CD4-positive, alpha-beta T cell treated with Interleukin-21 for 1 hour (primary cell): Measurements from ENCODE around the gene SPG11.
A peak's percentile ranks its signal among the peaks of the same experiment; 100 is the strongest.
"Not testable (repeated sequence)": the region's sequence is repeated elsewhere in the genome, so short reads cannot be mapped to it uniquely, and the experiment has no call there.

ENCODE experiments used
- DNase-seq: peaks from one replicate; pipeline ENCODE4 v3.0.0-alpha.2; 2020

Gene SPG11

DNA sequence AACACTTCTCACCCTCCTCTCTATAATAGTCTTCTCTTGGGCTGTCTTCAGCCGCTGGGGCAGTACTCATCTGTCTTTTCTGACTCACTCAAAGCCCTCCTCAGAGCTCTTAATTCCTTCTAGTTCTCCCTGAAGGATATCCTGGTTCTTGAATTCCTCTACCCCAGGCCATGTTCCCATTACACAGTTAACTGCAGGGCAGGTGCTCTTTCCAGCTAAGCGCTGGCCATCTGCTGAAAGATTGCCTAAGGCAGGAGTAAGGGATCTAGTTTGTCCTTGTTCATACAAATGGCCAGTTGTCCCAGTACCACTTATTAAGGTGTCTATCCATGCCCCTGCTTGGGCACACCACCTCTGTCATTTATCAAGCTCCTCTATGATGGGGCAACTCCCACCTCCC, 10.2 kb upstream of the SPG11 start:
- no peak for DNase-seq

DNA sequence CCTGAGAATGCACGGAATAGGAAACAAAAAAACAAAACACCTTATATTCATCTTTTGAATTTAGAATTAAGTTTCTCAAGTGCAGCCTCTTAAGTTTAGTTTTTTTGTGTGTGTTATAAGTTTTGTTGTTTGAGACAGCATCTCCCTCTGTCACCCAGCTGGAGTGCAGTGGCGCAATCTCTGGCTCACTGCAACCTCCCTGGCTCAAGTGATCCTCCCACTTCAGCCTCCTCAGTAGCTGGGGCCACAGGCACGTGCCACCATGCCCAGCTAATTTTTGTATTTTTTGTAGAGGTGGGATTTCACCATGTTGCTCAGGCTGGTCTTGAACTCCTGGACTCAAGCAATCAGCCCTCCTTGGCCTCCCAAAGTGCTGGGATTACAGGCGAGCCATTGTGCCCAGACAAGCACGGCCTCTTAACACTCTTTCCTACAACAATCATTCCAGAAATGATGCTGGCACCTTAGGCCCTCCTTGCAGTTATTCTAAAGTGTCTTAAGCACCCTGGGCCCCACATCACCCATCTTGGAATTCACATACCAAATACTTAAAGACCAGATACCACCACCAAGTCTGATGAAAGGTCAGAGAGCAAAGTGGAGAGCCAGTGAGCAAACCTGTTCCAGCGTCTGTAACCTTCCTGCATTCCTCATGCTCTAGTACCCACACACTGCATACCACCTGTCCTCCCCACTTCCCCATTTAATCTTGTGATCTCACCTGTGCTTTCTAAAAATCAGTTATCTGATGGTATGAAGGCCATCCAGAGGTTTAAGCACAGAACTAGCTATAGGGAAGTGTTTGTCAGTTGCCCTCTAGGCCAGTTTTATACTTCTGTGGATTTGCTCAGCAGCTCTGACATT, 6.9 kb upstream of the SPG11 start:
- no peak for DNase-seq

DNA sequence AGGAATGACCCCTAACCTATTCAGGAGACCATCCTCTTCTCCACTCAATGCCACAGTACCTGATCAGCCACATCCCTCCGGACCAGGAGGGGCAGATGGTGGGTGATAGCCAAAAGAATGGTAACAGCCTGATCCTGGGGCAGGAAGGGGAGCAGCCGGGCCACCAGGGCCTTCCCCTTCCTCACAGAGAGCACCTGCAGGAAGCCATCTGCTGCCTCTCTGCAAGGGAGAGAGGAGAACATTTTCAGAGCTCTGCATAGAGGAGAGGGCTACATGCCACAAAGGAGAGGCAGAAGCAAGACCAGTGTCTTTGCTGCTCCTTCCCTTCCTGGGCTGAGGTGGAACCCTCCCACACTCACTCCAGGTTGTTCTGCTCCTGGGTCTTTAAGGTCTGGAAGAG, 5.5 kb upstream of the SPG11 start:
- DNase-seq = no peak

DNA sequence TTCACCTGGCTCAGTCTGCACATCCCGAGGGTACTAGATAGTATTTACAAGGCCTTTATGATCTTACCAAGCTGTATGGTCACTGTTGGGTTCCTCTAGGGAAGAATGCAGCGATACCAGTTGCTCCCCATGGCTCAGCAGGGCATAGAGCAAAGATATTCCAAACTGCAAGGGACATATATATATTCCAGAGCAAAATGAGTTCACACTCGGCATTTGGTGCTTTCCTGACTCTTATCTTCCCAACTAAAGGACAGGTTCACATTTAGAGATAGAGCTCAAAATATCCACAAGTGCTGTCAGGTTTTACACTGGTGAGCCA, 3.5 kb upstream of the SPG11 start:
- no peak for DNase-seq

DNA sequence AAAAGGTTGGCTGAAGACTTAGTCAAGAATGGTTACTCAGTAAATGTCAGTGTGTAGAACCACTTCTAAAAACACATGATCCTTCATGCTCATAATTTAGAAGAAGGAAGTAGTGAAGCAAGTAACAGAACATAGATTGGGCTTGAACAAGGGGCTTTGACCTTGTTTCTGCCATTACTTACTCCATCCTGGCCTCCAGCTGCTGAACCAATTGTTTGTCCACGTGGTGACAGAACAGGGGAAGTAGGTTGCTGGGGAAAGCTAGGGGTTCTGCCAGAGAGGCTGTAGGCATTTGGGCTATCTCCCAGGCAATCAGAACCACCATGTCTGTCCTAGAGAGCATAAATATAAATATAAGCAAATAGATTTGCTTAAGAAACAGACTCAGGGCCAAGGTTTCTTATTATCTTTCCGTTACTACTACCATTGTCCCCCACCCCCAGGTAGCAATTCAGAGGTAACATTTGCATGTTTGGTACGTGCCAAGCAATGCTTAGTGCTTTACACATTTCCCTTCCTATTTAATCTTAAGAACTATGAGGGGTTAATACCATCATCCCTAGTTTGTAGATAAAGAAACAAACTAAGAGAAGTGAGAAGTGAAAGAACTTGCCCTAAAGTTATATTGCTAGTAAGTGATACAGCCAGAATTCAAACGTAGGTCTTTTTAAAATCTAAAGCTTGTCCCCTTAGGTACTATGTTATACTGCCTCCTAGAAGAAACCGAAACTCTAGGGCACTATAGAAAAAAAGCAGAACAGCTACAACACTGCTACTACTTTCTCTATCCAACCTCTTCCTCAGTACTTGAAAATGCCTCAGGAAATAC, 3.0 kb upstream of the SPG11 start:
- DNase-seq = peak; percentile 58

DNA sequence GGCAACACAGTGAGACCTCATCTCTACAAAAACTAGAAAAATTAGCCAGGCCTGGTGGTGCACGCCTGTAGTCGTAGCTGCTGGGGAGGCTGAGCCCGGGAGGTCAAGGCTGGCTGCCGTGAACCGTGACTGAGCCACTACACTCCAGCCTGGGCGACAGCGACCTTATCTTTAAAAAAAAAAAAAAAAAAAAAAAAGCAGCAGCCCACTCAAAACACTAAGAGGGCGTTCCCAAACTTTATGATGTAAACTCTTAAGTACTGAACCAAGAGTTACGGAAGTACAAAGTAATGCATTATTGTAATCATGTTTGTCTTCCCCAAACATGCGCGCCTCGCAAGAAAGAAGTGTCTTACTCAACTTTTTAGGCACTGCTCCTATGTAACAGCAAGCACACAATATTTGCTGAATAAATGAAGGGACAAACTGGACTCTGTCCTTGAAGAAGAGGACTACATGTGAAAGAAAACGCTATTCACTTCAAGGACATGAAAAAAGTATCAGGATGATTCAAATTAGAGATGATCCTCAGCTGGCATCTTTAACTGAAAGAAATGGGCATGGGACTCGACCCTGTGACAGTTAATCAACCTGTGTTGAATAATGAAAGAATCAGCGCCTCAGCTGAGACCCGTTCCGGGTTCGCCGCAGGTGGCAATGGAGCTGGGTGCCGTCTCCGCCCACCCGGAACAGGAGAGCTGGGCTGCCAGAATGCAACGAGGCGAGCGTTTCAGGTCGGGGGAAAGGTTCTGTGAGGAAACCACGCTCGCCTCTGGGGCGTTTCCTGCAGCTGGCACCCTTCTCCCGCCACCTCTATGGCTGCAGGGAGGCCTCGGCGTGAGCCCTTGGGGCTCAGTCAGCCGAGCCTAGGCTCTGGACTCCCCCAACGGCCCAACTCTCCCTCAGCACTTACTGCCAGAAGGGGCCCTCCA, 718 bp downstream of the SPG11 start:
- DNase-seq = peak; percentile 90

DNA sequence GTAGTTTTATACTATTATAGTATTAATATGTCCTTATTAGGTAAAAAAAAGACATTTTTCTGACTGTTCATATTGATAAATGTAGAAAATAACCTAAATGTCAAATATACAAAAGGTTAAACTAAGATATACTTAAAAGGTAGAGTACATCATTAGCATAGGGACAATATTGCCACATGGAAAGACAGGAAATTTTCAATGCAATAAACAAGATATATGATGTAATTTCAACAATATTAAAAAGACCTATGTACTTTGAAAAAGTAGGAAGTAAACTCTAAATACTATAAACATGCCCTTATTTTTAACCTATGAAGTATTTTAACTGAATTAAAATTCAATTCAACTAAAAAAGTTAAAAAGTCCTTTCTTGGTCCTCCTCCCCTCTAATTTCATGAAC, 1.9 kb downstream of the SPG11 start:
- no peak for DNase-seq

DNA sequence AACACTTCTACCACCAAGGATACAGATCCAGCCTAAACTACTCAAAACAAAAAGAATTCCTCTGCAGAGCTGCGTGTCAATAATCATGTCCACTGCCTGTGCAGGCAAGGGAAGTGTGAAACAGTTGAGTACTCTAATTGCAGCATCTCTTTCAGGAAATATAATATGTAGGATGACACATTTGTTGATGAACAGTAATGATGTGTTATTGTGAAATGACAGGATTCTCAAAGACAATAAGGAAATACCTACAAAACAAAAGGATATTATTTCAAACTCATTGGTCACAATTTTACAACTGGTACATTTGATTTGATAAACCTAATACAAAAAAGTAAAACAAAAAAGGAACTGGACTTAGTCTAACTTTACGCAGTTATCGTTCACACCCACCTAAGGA, 4.4 kb downstream of the SPG11 start:
- no peak for DNase-seq

DNA sequence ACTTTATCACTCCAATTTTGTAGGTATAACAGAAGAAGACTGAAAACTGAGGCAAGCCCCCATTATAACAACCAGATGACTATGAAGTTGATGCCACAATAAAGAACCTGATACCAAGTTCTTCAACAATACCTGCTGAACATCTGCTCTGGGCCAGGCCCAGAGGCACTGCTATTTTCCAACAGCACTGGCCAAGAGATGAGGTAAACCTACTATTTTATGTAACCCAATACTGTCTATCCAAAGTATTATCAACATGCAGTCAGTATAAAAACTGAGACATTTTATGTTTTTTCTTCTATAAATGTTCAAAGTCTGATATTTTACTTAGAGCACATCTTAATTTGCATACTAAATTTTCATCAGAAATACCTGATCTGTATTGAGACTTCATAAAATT, 6.1 kb downstream of the SPG11 start:
- no peak for DNase-seq

DNA sequence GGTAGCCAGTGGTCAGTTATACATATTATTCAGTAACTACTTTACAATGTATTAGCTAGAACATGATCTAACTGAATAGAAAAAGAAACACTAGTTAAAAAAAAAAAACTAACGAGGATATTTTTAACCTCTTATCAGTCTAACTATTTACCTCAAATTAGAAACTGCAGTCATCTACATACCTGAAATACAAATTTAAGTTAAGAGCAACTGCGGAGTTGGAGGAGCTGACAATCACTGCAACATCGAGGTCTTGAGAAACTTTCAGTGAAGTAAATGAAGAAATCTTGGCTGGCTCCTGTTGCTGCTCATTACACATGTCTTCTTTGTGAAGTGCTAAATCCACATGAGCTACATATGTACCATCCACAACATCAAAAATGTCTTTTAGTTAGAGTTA, 6.5 kb downstream of the SPG11 start:
- DNase-seq = no peak

DNA sequence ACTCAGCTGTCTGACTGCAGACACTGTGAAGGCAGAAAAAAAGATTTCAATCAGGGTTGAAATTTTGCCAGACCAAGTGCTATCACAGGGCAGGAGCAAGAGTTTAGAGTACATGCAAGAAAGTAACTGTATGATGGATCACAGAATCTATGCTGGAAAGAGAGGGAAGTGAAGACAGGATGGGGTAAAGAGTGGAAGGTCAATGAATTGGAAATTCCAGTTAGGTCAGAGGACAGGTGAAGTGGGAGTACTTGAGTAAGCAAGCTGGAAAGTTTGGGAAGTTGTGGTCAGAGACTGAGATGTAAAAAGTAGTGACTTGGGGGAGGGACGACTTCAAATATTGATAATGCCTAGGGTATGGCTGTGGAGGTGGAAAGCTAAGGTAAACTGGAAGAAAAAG, 7.2 kb downstream of the SPG11 start:
- no peak for DNase-seq

DNA sequence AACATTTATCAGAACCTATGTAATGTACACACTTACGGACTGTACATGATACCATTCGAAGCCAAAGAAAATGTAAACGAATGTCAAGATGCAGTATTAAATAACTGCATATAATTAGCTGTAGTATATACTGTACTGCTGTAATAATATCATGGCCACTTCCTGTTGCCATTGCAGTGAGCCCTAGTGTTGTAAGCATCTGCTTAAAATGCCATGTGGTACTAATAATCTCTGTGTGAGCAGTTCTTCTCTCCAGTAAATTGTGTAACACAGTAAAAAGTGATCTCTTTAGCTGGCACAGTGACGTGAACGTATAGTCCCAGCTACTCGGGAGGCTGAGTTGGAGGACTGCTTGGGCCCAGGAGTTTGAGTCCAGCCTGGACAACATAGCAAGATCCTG, 8.6 kb downstream of the SPG11 start:
- no peak for DNase-seq

DNA sequence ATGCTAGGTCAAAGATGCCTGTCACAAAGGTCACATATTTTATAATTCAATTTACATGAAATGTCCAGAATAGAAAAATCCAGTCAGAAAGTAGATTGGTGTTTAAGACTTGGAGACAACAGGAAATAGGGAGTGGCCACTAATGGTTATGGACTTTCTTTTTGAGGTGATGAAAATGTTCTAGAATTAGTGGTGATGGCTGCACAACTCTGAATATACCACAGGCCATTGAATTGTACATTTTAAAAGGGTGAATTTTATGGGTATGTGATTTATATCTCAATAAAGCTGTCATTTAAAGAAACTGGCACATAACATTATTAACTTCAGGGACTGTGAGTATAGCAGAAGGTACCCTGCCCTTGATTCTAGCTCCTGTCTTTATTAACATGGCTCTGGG, 15.8 kb downstream of the SPG11 start:
- DNase-seq = no peak

DNA sequence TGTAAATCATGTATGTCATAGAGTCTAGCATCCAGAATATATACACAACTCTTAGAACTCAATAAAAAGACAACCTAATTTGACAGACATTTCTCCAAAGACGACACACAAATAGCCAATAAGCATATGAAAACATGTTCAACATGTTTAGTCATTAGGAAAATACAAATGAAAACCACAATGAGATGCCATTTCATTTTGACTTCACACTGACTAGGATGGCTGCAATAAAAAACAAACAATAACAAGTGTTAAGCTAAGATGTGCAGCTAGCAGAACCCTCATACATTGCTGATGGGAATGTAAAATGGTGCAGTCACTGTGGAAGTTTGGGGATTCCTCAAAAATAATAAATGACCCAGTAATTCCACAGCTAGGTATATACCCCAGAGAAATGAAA, 16.4 kb downstream of the SPG11 start:
- no peak for DNase-seq

DNA sequence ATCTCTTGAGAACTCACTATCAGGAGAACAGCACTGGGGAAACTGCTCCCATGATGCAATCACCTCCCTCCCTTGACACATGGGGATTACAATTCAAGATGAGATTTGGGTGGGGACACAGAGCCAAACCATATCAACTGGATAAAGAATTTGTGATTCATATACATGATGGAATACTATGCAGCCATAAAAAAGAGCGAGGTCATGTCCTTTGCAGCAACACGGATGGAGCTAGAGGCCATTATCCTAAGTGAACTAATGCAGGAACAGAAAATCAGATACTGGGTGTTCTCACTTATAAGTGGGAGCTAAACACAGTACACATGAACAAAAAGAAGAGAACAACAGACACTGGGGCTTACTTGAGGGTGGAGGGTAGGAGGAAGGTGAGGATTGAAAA, 17.0 kb downstream of the SPG11 start:
- DNase-seq = no peak

DNA sequence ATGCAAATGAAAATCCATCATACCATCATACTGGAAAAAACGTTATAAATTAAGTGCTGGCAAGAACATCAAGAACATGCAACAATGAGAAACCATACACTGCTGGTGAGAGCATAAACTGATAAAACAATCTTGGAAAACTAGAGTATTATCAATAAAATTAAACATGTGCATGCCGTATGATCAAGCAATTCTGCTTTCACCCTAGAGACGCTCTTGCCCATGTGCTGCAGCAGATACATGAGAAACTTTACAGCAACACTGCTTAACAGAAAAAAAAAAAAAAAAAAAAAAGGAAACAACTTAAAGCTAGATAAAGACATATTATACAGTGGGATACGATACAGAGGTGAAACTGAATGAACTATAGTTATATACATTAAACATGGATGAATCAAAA, 21.8 kb downstream of the SPG11 start:
- DNase-seq = no peak

DNA sequence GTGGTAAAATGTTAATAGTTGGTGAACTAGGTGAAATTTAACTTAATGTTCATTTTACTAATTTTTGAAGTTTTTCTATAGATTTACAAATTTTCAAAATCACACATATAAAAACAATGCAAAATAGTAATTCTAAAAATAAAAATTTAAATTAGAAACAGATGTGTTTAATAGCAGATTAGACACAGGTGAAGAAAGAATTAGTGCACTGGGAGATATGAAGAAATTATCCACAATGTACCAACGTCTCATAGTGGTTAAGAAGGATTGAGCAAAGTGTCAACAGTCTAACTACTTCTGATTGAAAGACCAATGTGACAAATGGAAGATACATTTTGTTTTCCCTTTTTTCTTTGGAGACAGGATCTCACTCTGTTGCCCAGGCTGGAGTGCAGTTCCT, 26.5 kb downstream of the SPG11 start:
- DNase-seq = no peak

DNA sequence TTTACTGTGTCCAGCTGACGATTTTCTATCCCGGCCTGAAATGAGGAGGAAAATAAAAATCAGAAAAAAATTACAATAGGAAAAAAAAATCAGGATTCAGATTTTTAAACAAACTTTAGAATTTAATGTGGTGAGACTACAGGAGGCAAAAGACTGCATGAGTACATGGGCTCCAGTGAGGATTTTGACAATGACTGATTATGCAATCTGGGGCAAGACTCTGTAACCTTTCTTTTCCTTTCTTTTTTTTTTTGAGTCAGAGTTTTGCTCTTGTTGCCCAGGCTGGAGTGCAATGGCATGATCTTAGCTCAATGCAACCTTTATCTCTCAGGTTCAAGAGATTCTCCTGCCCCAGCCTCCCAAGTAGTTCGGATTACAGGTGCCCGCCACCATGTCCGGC, 29.9 kb downstream of the SPG11 start:
- DNase-seq = no peak

DNA sequence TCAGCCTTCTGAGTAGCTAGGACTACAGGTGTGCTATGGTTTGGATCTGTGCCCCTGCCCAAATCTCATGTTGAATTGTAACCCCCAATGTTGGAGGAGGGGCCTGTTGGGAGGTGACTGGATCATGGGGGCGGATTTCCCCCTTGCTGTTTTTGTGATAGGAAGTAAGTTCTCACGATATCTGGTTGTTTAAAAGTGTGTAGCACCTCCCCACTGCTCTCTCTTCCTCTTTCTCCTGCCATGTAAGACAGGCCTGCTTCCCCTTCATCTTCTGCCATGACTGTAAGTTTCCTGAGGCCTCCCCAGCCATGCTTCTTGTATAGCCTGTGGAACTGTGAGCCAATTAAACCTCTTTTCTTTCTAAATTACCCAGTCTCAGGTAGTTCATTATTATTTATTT, 38.2 kb downstream of the SPG11 start:
- not testable (repeated sequence) for DNase-seq

DNA sequence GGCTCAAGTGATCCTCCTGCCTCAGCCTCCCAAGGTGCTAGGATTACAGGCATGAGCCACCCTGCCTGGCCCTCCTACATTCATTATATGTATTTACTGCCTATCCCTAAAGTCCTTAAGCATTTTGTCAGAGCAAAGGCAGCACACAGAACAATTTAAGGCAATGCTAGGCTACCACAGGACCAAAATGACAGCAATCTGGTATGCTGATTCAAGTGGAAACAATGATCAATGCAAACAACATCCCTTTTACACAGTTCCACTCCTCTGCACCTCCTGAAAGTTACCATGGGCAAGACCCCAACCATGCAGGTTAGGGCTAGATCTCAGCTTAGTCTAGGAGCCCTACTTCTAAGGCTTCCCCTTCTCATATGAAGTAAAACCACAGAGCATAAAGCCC, 40.3 kb downstream of the SPG11 start:
- no peak for DNase-seq

DNA sequence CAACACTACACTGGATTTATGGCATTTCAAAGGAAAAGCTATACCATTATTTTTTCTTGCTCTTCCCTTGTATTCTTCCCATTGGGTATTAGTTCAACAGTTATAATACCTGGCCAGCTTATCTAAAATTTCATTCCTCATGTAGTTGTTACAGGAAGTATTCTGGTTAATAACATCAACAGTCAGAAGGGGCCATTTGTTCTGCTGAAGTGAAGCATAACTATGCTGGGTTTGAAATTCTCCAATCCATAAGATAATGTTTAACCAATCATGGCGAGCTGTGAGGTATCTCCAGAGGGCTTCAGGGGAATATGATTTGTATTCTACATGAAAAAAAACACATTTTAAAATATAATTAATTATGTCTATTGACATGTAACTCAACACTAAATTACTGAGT, 43.4 kb downstream of the SPG11 start:
- no peak for DNase-seq

DNA sequence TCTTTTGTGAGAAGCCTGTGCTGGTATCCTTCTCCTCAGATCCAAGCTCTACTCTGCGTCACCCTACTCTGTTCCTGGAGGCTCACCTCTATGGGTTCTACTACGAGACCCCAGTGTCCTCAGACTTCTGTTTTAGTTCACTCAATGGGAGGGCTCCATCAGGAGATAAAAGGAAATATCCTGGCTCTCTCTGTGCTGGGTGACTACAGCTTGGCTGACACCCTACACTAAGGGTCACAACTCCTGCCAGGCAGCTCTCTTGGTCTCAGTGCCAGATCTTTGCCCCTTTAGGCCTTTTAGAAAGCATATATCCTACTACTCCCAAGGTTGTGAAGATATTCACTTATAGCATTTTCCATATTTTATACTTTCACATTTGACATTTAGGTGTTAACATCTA, 46.5 kb downstream of the SPG11 start:
- DNase-seq = no peak

DNA sequence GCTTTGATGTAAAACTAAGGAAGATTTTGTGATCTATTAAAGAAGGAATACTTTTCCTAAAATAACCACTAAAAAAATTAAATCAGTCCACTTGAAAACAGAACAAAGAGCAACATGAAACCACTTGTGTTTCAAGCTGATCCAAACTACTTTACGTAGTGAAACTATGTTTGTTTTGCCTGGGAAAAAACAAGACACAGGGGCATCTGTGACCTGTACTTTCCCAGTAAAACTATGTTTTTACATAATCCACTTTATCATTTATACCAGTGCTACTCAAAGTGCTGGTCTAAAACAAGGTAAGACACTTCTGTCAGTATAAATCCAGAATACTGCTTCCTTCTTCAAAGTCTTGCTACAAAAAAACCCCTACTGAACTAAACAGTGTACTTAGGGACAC, 56.7 kb downstream of the SPG11 start:
- DNase-seq = no peak

DNA sequence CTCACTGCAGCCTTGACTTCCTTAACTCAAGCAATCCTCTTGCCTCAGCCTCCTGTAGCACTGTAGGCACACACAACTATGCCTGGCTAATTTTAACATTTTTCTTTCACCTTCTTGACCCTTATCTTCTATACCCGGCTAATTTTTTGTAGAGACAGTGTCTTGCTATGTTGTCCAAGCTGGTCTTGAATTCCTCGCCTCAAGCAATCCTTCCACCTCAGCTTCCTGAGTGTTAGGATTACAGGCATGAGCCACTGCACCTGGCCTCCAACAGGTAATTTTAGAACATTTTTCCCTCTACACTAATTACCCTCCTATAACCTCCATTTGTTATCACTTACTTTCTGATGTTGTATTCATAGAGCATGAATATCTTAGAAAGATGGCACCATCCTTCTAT, 60.3 kb downstream of the SPG11 start:
- no peak for DNase-seq
